Heart left ventricle (tissue), 16 donors: Measurements from ENCODE around the gene MRPS16. TPM values are rescaled to one million over a fixed set of nuclear protein-coding genes. Genes with fewer than 3 reads are reported as not detected.

Experiments
- ATAC-seq, 4 donors: fragments of 200-7000 bp; cut with Tn5 transposase; one replicate each; pipeline ENCODE4 v1.9.1; 2020 to 2022; ENCODE audit warnings: moderate library complexity in 4 of 4, mild to moderate bottlenecking in 3 of 4, moderate number of reproducible peaks in 1 of 4
- DNase-seq, 5 donors: peaks; one replicate each; pipeline ENCODE4 v3.0.0-alpha.2; 2020
- H3K27ac ChIP-seq, 12 donors: fragments of 200-600 bp; sonication (generic) in 4 of 12; one replicate each; pipeline versions ENCODE4 v1.5.0 to v1.8.0; 2016 to 2022; ENCODE audit warnings: mild to moderate bottlenecking in 2 of 12
- H3K27me3 ChIP-seq, 9 donors: fragments of 200-600 bp; sonication (generic) in 2 of 9; one replicate each; pipeline versions ENCODE4 v1.5.1 to v1.8.0; 2016 to 2022; ENCODE audit warnings: mild to moderate bottlenecking in 3 of 9
- H3K36me3 ChIP-seq, 9 donors: fragments of 200-600 bp; sonication (generic) in 2 of 9; one replicate each; pipeline versions ENCODE4 v1.5.0 to v1.8.0; 2018 to 2022; ENCODE audit warnings: mild to moderate bottlenecking in 2 of 9
- H3K4me1 ChIP-seq, 12 donors: fragments of 200-600 bp; sonication (generic) in 4 of 12; one replicate each; pipeline versions ENCODE4 v1.5.0 to v1.8.0; 2016 to 2022; ENCODE audit warnings: mild to moderate bottlenecking in 3 of 12
- H3K4me3 ChIP-seq, 12 donors: fragments of 200-600 bp; sonication (generic) in 4 of 12; one replicate each; pipeline versions ENCODE4 v1.5.0 to v1.8.0; 2017 to 2022; ENCODE audit warnings: mild to moderate bottlenecking in 9 of 12, moderate library complexity in 4 of 12
- H3K9me3 ChIP-seq, 12 donors: fragments of 200-600 bp; sonication (generic) in 4 of 12; one replicate each; pipeline versions ENCODE4 v1.5.0 to v1.8.0; 2016 to 2022; ENCODE audit warnings: mild to moderate bottlenecking in 1 of 12
- CTCF ChIP-seq, 12 donors: fragments of 200-600 bp; sonication (generic) in 4 of 12; IDR thresholded peaks; one replicate each; pipeline versions ENCODE4 v1.5.0 to v1.8.0; 2018 to 2022; ENCODE audit warnings: antibody characterized with exemption in 12 of 12, mild to moderate bottlenecking in 5 of 12
- POLR2A ChIP-seq, 2 donors: fragments of 450-650 bp; IDR thresholded peaks; one replicate each; pipeline ENCODE4 v1.6.1; 2017; ENCODE audit warnings: antibody characterized with exemption in 2 of 2, mild to moderate bottlenecking in 2 of 2, moderate library complexity in 2 of 2
- whole genome bisulfite sequencing, 4 donors: extraction: QIAGEN DNeasy Blood & Tissue Kit in 2 of 4; methylation state at CpG; one replicate each; pipeline versions ENCODE4 v1.1.5 to v1.1.7; 2013 to 2018; 5-methylcytosine and 5-hydroxymethylcytosine counted together
- intact Hi-C, 10 donors: fragments of 100-400 bp; cut with DNase I; formaldehyde crosslinking; loops; one replicate each; pipeline versions ENCODE4 v1.11.1 to v1.14.2; 2022
- long read RNA-seq, 3 donors: library from polyadenylated mRNA; unstranded; transcript quantifications; one replicate each; pipeline ENCODE4 v2.0.0, GENCODE V29; 2020 to 2021
- polyA plus RNA-seq, 2 donors: library from polyadenylated mRNA; stranded (reverse); fragments of 200-250 nt; gene quantifications; one replicate each; pipeline ENCODE4 v1.2.3, GENCODE V29; 2013
- total RNA-seq, 9 donors: library from RNA; depleted of rRNA in 2 of 9; stranded (reverse); fragments of >200 nt in 2 of 9; fragmentation: NEBNext Ultra II Directional in 3 of 9; extraction: Animal tissue kit (Norgen Biotek cat#: 25700) in 3 of 9; gene quantifications; one replicate each; pipeline versions ENCODE4 v1.1.0 to v1.2.4, GENCODE V29; 2016 to 2023
- donor health status: ischemic (EF 13 %, LVEDD 7.1; RV severe dilation, severe dysfunction).
- donor health status: healthy with polysubstance abuse.
- donor health status: DM: no; HTN: yes; CAD: no.
- donor health status: DM: no; HTN: no; CAD: no.
- donor health status: ischemic (EF 25% LVEDD 6.9; RV normal size, moderate dysfunction).
- donor health status: ischemic (EF 25% LVEDD 5.7; RV mildly dilated, moderate dysfunction).
- donor health status: healthy.
- donor health status: DM: yes; HTN: yes; CAD: no.
- donor health status: ischemic (EF 35%, LVEDD 5.7; RV mildly dilated, moderate dysfunction).
- donor health status: nonischemic (EF 11% LVEDD 7.7; RV severe dilation, severe dysfunction).
- donor health status: DM: yes; HTN: yes; CAD: no.
- donor health status: PGD.
- donor health status: ischemic (EF 29% LVEDD 5.4; RV normal size, mild dysfunction).
- donor health status: nonischemic (EF 23%, LVEDD 6.1; RV moderate dilation, normal function).

Gene MRPS16
- 100 to 1,000 TPM in 6 of 9 donors, 10 to 100 TPM in 3; 56.5 to 112 (median 101) TPM for total RNA-seq
- polyA plus RNA-seq = 10 to 100 TPM; 80.5 to 85.8 TPM
- long read RNA-seq, donor 1, transcript MRPS16-202 (3 exons, 2,634 nt) = major isoform, 163 of 206 reads
- long read RNA-seq, donor 1, partial matches to known transcripts = 12 of 206 reads
- long read RNA-seq, donor 1, other reads (novel, unspliced or antisense) = 27 of 206 reads
- long read RNA-seq, donor 2, transcript MRPS16-202 (3 exons, 2,634 nt) = major isoform, 329 of 395 reads
- long read RNA-seq, donor 2, partial matches to known transcripts = 25 of 395 reads
- long read RNA-seq, donor 2, other reads (novel, unspliced or antisense) = 37 of 395 reads
- long read RNA-seq, donor 3, transcript MRPS16-202 (3 exons, 2,634 nt) = major isoform, 117 of 154 reads
- long read RNA-seq, donor 3, partial matches to known transcripts = 20 of 154 reads
- long read RNA-seq, donor 3, other reads (novel, unspliced or antisense) = 14 of 154 reads

- no peaks in the 10 kb centered on the region for H3K27me3 ChIP-seq
- H3K9me3 ChIP-seq = no peaks in the 10 kb centered on the region
- TF ChIP-seq CTCF (IDR thresholded peaks at IDR 0.05) (peak in 2 of 12 donors; percentile 7 to 10), POLR2A (IDR thresholded peaks at IDR 0.05) (peak in 1 of 2 donors; percentile 79)
- H3K4me3 ChIP-seq = peak within 1 kb of the TSS; percentile 64 to 97 (median 84)
- peaks cover 0 to 30% (median 23%) of the 10 kb centered on the region in 9 donors for H3K36me3 ChIP-seq
- H3K4me1 ChIP-seq = peaks cover 3 to 34% (median 24%) of the 10 kb centered on the region in 12 donors
- DNase-seq (peak; percentile 92 to 96 (median 95)), ATAC-seq (peak; percentile 98 to 99 (median 99))
- WGBS, 4 donors = 0 to 1% (median 1%) methylated on average over 25 to 51 of the region's 51 CpGs
- peak within 1 kb of the TSS; percentile 75 to 97 (median 88) for H3K27ac ChIP-seq
- intact Hi-C loops = loop anchor here in 2 of 10 donors (5.0 to 10.0 kb wide), 3 partner anchors 85 to 242 kb away; partner anchors contain the start of genes ANXA7 (in 1 of the 2), ECD (in 1 of the 2), FAM149B1 (in 1 of the 2) and PPP3CB (in 1 of the 2)
These were observed at the start of gene MRPS16 for GRCh38 chr10:73252445-73253224. MRPS16 (minus strand) TSS chr10:73252644; CDS start chr10:73252482, 162 bp downstream.

DNA sequence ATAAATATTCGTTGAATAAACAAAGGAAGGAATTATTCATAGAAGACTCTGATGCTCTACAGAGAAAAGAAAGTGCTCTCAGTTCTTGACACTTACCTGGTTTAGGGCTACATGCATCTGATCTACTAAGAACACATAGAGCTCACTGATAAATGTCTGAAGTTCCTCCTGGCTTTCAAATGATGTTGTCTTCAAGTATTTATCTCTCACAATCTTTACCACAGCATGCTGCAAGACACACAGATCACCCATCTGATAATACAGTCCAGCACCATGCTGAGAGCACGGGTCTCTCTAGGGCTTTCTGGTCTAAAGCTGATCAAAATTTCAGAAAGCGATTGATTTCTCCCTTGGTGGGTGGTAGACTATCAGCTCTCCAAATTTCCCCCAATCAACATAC lies 44.5 kb upstream of the MRPS16 start:
- no peak overlapping the region for H3K27ac ChIP-seq
- no peaks in the 10 kb centered on the region for H3K4me1 ChIP-seq
- no peak overlapping the region for H3K4me3 ChIP-seq
- no peaks in the 10 kb centered on the region for H3K27me3 ChIP-seq
- TF ChIP-seq POLR2A (IDR thresholded peaks at IDR 0.05) = no peak
- TF ChIP-seq CTCF (IDR thresholded peaks at IDR 0.05) = no peak
- H3K9me3 ChIP-seq = no peaks in the 10 kb centered on the region
- DNase-seq (no peak), ATAC-seq (no peak)
- WGBS, 4 donors = 71 to 75% (median 74%) methylated on average over 3 of the region's 3 CpGs
- peaks cover 0 to 5% (median 0%) of the 10 kb centered on the region in 9 donors for H3K36me3 ChIP-seq
- intact Hi-C loops = no loop called here

DNA sequence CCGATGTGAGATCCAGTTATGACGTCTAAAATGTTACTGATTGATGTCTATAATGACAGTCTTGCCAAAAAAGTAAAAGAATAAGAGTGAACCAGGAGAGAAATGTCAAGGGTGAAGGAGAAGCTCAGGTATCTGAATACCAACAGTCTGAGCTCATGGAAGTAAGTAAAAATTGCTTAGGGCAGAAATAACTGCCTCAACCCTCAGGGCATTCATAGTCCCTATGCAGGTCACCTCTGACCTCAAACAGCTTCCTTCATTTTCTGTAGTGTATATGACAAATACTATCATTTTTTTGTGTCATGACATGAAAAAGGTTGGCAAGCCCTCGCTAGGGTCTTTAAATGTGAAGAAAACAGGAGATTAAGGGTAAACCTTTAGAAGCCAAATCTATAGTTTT lies 41.0 kb upstream of the MRPS16 start:
- H3K27me3 ChIP-seq = no peaks in the 10 kb centered on the region
- no peak overlapping the region for H3K27ac ChIP-seq
- DNase-seq (no peak), ATAC-seq (no peak)
- TF ChIP-seq CTCF (IDR thresholded peaks at IDR 0.05) (no peak), POLR2A (IDR thresholded peaks at IDR 0.05) (no peak)
- intact Hi-C loops = no loop called here
- H3K36me3 ChIP-seq = peaks cover 0 to 5% (median 0%) of the 10 kb centered on the region in 9 donors
- H3K9me3 ChIP-seq = peaks cover 0 to 10% (median 0%) of the 10 kb centered on the region in 12 donors
- 79 to 83% (median 79%) methylated on average over 3 of the region's 3 CpGs for WGBS, 4 donors
- H3K4me1 ChIP-seq = no peaks in the 10 kb centered on the region
- no peak overlapping the region for H3K4me3 ChIP-seq

DNA sequence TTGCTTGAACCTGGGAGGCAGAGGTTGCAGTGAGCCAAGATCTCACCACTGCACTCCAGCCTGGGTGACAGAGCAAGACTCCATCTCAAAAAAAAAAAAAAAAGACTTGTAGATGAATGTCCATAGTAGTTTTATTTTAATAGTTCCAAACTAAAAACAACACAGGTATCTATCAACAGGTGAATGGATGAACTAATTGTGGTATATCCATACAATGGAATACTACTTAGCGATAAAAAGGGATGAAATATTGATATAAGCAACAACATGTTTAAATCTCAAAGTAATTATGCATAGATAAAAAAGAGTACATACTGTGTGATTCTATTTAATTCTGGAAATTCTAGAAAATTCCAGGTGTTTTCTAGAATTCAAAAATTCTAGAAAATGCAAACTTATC lies 37.5 kb upstream of the MRPS16 start:
- DNase-seq (no peak), ATAC-seq (no peak)
- no peak for TF ChIP-seq POLR2A (IDR thresholded peaks at IDR 0.05)
- no peak for TF ChIP-seq CTCF (IDR thresholded peaks at IDR 0.05)
- H3K27ac ChIP-seq = no peak overlapping the region
- H3K36me3 ChIP-seq = no peaks in the 10 kb centered on the region
- WGBS, 4 donors = 97 to 100% (median 97%) methylated on average over 1 of the region's 1 CpG
- intact Hi-C loops = no loop called here
- H3K4me1 ChIP-seq = no peaks in the 10 kb centered on the region
- no peak overlapping the region for H3K4me3 ChIP-seq
- no peaks in the 10 kb centered on the region for H3K27me3 ChIP-seq
- H3K9me3 ChIP-seq = peaks cover 0 to 10% (median 0%) of the 10 kb centered on the region in 12 donors
